HepG2 (cell line): ENCODE data around the gene EIF6. TPM values are rescaled to one million over a fixed set of nuclear protein-coding genes. Genes with fewer than 3 reads are reported as not detected.

Source experiments
- AKAP8 ChIP-seq: sonication (generic); formaldehyde crosslinking; IDR thresholded peaks from 2 replicates; pipeline ENCODE4 v1.5.1; 2020; ENCODE audit warnings: mild to moderate bottlenecking, missing genetic modification reagents
- ASH2L ChIP-seq: fragments of 300-600, 200-600 bp; sonication (generic); IDR thresholded peaks from 2 replicates; pipeline ENCODE4 v1.7.0; 2017; ENCODE audit warnings: low read depth, mild to moderate bottlenecking, moderate library complexity, mixed read lengths, low read length; ENCODE audit not compliant: insufficient read length
- ELF1 ChIP-seq: sonication (generic); formaldehyde crosslinking; IDR thresholded peaks from 2 replicates; pipeline ENCODE4 v1.4.0; 2020; ENCODE audit warnings: missing genetic modification reagents
- GABPB1 ChIP-seq: IDR thresholded peaks from 2 replicates; pipeline ENCODE4 v1.6.1; 2016; ENCODE audit warnings: mild to moderate bottlenecking, missing genetic modification reagents, moderate library complexity, missing compliant biosample characterization
- KLF9 ChIP-seq: IDR thresholded peaks from 2 replicates; pipeline ENCODE4 v1.6.1; 2016; ENCODE audit warnings: low read depth
- NCOA2 ChIP-seq: sonication (generic); formaldehyde crosslinking; IDR thresholded peaks from 2 replicates; pipeline ENCODE4 v1.8.0; 2022; ENCODE audit warnings: inconsistent platforms
- NFYB ChIP-seq: sonication (generic); formaldehyde crosslinking; IDR thresholded peaks from 2 replicates; pipeline ENCODE4 v1.4.0; 2020; ENCODE audit warnings: missing genetic modification reagents
- RBM39 ChIP-seq: fragments of 200-400 bp; formaldehyde crosslinking; IDR thresholded peaks from one replicate; pipeline ENCODE4 v1.6.1; 2018; ENCODE audit warnings: antibody characterized with exemption, mild to moderate bottlenecking, low read depth, low read length; ENCODE audit not compliant: poor library complexity, severe bottlenecking
- RNF2 ChIP-seq: fragments of 450-650 bp; conservative IDR thresholded peaks from 2 replicates; pipeline ENCODE4 v1.6.1; 2016; ENCODE audit warnings: low read depth
- SAP130 ChIP-seq: IDR thresholded peaks from 2 replicates; pipeline ENCODE4 v1.6.1; 2016; ENCODE audit warnings: low read depth
- ZBTB38 ChIP-seq: sonication (generic); formaldehyde crosslinking; IDR thresholded peaks from 2 replicates; pipeline ENCODE4 v1.5.1; 2020; ENCODE audit warnings: mild to moderate bottlenecking, missing genetic modification reagents
- ZKSCAN1 ChIP-seq: fragments of 150-350 bp; IDR thresholded peaks from 2 replicates; pipeline ENCODE4 v1.6.1; 2014; ENCODE audit warnings: low read length
- ZKSCAN5 ChIP-seq: sonication (generic); formaldehyde crosslinking; IDR thresholded peaks from 2 replicates; pipeline ENCODE4 v1.5.1; 2020; ENCODE audit warnings: mild to moderate bottlenecking, missing genetic modification reagents
- ZNF121 ChIP-seq: sonication (generic); formaldehyde crosslinking; IDR thresholded peaks from 2 replicates; pipeline ENCODE4 v1.5.0; 2020; ENCODE audit warnings: mild to moderate bottlenecking, missing genetic modification reagents
- ZNF263 ChIP-seq: sonication (generic); formaldehyde crosslinking; IDR thresholded peaks from 2 replicates; pipeline ENCODE4 v1.4.0; 2020; ENCODE audit warnings: missing genetic modification reagents
- ZNF331 ChIP-seq: sonication (generic); formaldehyde crosslinking; IDR thresholded peaks from 2 replicates; pipeline ENCODE4 v1.4.0; 2020; ENCODE audit warnings: missing genetic modification reagents
- ZNF644 ChIP-seq: IDR thresholded peaks from 2 replicates; pipeline ENCODE4 v1.6.1; 2016; ENCODE audit warnings: low read depth
- ZNF775 ChIP-seq: sonication (generic); formaldehyde crosslinking; IDR thresholded peaks from 2 replicates; pipeline ENCODE4 v1.4.0; 2020; ENCODE audit warnings: missing genetic modification reagents, mild to moderate bottlenecking, moderate library complexity, borderline replicate concordance
- ZNF788 ChIP-seq: sonication (generic); formaldehyde crosslinking; IDR thresholded peaks from 2 replicates; pipeline ENCODE4 v1.5.0; 2020; ENCODE audit warnings: mild to moderate bottlenecking, missing genetic modification reagents, borderline replicate concordance
- polyA plus RNA-seq, 8 experiments: library from polyadenylated mRNA; depleted of rRNA in 3 of 8; stranded (reverse) in 7 of 8; unstranded in 1 of 8; fragments of >200 nt; fragmentation: Illumina TruSeq in 4 of 8; extraction: Trizol in 4 of 8; gene quantifications; 2 replicates each; pipeline versions ENCODE4 v1.2.1 to v1.2.3, GENCODE V29; 2011 to 2016; ENCODE audit warnings: low read depth in 4 of 8, missing spikeins in 1 of 8, mixed read lengths in 1 of 8; ENCODE audit not compliant: insufficient read depth in 1 of 8
- total RNA-seq, 5 experiments: library from RNA; depleted of rRNA; stranded (reverse); fragments of >200 nt; fragmentation: Illumina TruSeq; extraction: Trizol; gene quantifications; 2 replicates each; pipeline ENCODE4 v1.2.3, GENCODE V29; 2016; ENCODE audit warnings: low read depth in 1 of 5
- TF ChIP-seq, protein P1 (sequence below): IDR thresholded peaks from 2 replicates; pipeline ENCODE4 v1.6.1; 2016; ENCODE audit warnings: low read depth, missing genetic modification reagents, missing compliant biosample characterization
- TF ChIP-seq, protein P2 (sequence below), 2 experiments: sonication (generic) in 1 of 2; formaldehyde crosslinking in 1 of 2; IDR thresholded peaks; 2 replicates each; pipeline versions ENCODE4 v1.4.0 to v1.6.1; 2016 to 2020; ENCODE audit warnings: borderline replicate concordance in 1 of 2, low read depth in 1 of 2, mild to moderate bottlenecking in 1 of 2, missing genetic modification reagents in 1 of 2

Gene EIF6
- total and polyA plus RNA-seq, 2 of the 13 experiments (the other 11 are each of a cell fraction or from before 2014, with no cell fraction given), result 462 to 466 TPM

DNA sequence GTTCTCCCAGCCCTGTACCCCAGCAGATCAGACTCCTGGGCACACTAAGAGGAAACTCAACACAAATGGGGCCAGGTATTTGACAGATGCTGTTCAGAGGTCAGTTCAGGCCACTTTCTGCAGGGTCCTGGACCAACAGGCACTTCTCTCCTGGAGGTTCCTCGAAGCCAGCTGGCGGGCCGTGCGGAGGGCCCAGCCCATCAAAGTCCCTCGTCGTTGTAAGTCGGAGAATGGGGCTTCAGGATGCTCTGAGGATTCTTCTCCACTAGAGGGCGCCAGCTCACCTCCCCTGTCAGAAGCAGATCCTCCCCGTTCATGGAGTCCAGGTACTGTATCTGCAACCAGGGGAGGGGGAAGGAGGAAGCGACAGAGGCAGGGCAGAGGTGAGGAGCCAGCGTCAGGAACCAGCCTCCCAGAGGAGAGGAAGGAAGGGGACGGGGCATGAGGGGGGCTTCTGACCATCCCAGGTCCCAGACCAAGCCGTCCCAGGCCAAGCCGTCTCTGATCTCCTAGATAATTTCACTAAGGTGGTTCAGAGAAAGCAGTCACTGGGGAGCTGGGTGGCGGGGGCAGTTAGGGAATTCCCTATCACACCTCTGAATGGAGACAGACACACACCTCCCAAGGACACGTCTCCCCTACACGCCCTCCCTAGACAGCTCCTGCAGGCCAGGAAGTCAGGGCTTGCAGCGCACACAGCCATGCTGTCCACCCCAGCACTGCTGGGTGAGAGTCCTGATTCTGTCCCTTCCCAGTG, 19.3 kb upstream of the EIF6 start (continued):
- TF ChIP-seq, protein P1, sequence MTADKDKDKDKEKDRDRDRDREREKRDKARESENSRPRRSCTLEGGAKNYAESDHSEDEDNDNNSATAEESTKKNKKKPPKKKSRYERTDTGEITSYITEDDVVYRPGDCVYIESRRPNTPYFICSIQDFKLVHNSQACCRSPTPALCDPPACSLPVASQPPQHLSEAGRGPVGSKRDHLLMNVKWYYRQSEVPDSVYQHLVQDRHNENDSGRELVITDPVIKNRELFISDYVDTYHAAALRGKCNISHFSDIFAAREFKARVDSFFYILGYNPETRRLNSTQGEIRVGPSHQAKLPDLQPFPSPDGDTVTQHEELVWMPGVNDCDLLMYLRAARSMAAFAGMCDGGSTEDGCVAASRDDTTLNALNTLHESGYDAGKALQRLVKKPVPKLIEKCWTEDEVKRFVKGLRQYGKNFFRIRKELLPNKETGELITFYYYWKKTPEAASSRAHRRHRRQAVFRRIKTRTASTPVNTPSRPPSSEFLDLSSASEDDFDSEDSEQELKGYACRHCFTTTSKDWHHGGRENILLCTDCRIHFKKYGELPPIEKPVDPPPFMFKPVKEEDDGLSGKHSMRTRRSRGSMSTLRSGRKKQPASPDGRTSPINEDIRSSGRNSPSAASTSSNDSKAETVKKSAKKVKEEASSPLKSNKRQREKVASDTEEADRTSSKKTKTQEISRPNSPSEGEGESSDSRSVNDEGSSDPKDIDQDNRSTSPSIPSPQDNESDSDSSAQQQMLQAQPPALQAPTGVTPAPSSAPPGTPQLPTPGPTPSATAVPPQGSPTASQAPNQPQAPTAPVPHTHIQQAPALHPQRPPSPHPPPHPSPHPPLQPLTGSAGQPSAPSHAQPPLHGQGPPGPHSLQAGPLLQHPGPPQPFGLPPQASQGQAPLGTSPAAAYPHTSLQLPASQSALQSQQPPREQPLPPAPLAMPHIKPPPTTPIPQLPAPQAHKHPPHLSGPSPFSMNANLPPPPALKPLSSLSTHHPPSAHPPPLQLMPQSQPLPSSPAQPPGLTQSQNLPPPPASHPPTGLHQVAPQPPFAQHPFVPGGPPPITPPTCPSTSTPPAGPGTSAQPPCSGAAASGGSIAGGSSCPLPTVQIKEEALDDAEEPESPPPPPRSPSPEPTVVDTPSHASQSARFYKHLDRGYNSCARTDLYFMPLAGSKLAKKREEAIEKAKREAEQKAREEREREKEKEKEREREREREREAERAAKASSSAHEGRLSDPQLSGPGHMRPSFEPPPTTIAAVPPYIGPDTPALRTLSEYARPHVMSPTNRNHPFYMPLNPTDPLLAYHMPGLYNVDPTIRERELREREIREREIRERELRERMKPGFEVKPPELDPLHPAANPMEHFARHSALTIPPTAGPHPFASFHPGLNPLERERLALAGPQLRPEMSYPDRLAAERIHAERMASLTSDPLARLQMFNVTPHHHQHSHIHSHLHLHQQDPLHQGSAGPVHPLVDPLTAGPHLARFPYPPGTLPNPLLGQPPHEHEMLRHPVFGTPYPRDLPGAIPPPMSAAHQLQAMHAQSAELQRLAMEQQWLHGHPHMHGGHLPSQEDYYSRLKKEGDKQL (CRISPR knock-in tag), result 0 out of 2 replicates have a peak, but pooled peaks have one; percentile 29
- TF ChIP-seq, protein P2, sequence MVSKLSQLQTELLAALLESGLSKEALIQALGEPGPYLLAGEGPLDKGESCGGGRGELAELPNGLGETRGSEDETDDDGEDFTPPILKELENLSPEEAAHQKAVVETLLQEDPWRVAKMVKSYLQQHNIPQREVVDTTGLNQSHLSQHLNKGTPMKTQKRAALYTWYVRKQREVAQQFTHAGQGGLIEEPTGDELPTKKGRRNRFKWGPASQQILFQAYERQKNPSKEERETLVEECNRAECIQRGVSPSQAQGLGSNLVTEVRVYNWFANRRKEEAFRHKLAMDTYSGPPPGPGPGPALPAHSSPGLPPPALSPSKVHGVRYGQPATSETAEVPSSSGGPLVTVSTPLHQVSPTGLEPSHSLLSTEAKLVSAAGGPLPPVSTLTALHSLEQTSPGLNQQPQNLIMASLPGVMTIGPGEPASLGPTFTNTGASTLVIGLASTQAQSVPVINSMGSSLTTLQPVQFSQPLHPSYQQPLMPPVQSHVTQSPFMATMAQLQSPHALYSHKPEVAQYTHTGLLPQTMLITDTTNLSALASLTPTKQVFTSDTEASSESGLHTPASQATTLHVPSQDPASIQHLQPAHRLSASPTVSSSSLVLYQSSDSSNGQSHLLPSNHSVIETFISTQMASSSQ (IDR thresholded peaks at IDR 0.05; ENCODE audit: low read depth), result 0 out of 2 replicates have a peak, but pooled peaks have one; percentile 5
- TF ChIP-seq, protein P2 (CRISPR knock-in tag; IDR thresholded peaks at IDR 0.05; ENCODE audit: borderline replicate concordance), result no peak
- TF ChIP-seq SAP130 (CRISPR knock-in tag), result peak; percentile 58
- TF ChIP-seq ZNF775 (CRISPR knock-in tag), result no peak
- peak; percentile 86; the same call in 1 of the 2 replicates for TF ChIP-seq ZNF788 (CRISPR knock-in tag)
- 0 out of 2 replicates have a peak, but pooled peaks have one; percentile 52 for TF ChIP-seq ZBTB38 (CRISPR knock-in tag)
- TF ChIP-seq RNF2, result peak; percentile 48; the same call in 1 of the 2 replicates
- TF ChIP-seq ZNF331 (CRISPR knock-in tag), result peak; percentile 79; the same call in 1 of the 2 replicates
- TF ChIP-seq ZKSCAN5 (CRISPR knock-in tag), result peak; percentile 78; the same call in 1 of the 2 replicates
- no peak for TF ChIP-seq ZNF644 (CRISPR knock-in tag)
- TF ChIP-seq ZNF263 (CRISPR knock-in tag), result peak; percentile 73; the same call in 1 of the 2 replicates
- TF ChIP-seq ASH2L, result peak; percentile 35
- peak; percentile 69 for TF ChIP-seq ELF1 (CRISPR knock-in tag)
- TF ChIP-seq ZNF121 (CRISPR knock-in tag), result no peak
- TF ChIP-seq NCOA2 (CRISPR knock-in tag), result no peak
- 0 out of 2 replicates have a peak, but pooled peaks have one; percentile 41 for TF ChIP-seq ZKSCAN1
- TF ChIP-seq GABPB1 (CRISPR knock-in tag), result peak; percentile 64
- 0 out of 2 replicates have a peak, but pooled peaks have one; percentile 14 for TF ChIP-seq NFYB (CRISPR knock-in tag)
- TF ChIP-seq RBM39, result peak; percentile 83
- TF ChIP-seq AKAP8 (CRISPR knock-in tag), result 0 out of 2 replicates have a peak, but pooled peaks have one; percentile 44
- no peak for TF ChIP-seq KLF9 (CRISPR knock-in tag)
